BE2C (cell line): ENCODE results near the gene BABAM2.

Source experiments
- DNase-seq: peaks from one replicate; pipeline ENCODE4 v3.0.0-alpha.2; 2020
- H3K27me3 ChIP-seq: fragments of 250-450 bp; sonication (Bioruptor Pico); 2 replicates; pipeline ENCODE4 v1.5.1; 2020; ENCODE audit warnings: mild to moderate bottlenecking
- H3K36me3 ChIP-seq: fragments of 250-450 bp; sonication (Bioruptor Pico); 2 replicates; pipeline ENCODE4 v1.5.1; 2020; ENCODE audit warnings: mild to moderate bottlenecking
- H3K4me1 ChIP-seq: fragments of 250-450 bp; sonication (Bioruptor Pico); 2 replicates; pipeline ENCODE4 v1.5.1; 2020
- H3K4me3 ChIP-seq: 2 replicates; pipeline ENCODE4 v1.5.1; 2011; ENCODE audit warnings: low read depth, low read length
- H3K9me3 ChIP-seq: fragments of 250-450 bp; sonication (Bioruptor Pico); 2 replicates; pipeline ENCODE4 v1.5.1; 2020
- TF ChIP-seq, protein P1 (sequence below): IDR thresholded peaks from 2 replicates; pipeline ENCODE4 v1.5.1; 2012; ENCODE audit warnings: mild to moderate bottlenecking, low read depth, low read length

Gene BABAM2

DNA sequence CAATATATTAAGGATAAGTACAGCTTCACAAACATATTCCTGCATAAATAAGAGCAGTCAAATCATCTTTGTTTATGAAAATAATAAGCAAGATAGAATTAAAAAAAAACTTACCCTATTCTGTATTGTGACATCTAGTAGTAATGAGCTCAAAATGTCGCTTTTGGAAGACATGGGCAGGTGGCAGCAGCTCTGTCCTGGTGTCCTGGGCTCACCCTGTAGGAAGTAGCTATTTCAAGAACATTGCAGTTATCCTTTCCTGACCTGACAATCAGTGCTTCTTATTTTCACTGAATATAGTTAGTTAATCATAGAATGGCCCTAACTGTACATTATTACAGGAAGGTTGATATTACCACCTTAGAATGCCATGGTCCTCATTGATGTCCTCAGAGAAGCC, 229.1 kb downstream of the BABAM2 start:
- no peak overlapping the region for H3K4me3 ChIP-seq
- TF ChIP-seq, protein P1, sequence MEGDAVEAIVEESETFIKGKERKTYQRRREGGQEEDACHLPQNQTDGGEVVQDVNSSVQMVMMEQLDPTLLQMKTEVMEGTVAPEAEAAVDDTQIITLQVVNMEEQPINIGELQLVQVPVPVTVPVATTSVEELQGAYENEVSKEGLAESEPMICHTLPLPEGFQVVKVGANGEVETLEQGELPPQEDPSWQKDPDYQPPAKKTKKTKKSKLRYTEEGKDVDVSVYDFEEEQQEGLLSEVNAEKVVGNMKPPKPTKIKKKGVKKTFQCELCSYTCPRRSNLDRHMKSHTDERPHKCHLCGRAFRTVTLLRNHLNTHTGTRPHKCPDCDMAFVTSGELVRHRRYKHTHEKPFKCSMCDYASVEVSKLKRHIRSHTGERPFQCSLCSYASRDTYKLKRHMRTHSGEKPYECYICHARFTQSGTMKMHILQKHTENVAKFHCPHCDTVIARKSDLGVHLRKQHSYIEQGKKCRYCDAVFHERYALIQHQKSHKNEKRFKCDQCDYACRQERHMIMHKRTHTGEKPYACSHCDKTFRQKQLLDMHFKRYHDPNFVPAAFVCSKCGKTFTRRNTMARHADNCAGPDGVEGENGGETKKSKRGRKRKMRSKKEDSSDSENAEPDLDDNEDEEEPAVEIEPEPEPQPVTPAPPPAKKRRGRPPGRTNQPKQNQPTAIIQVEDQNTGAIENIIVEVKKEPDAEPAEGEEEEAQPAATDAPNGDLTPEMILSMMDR = no peak
- H3K9me3 ChIP-seq = no peaks in the 10 kb centered on the region; the same call in 1 of the 2 replicates
- DNase-seq = no peak
- H3K27me3 ChIP-seq = no peaks in the 10 kb centered on the region
- no peaks in the 10 kb centered on the region for H3K4me1 ChIP-seq
- no peaks in the 10 kb centered on the region for H3K36me3 ChIP-seq

GRCh38 chr2:28128281-28128950, 237.9 kb downstream of the BABAM2 start:
- TF ChIP-seq, protein P1 = no peak
- Histone ChIP-seq H3K9me3 (no peaks in the 10 kb centered on the region), H3K36me3 (no peaks in the 10 kb centered on the region), H3K4me1 (peaks cover 6% of the 10 kb centered on the region), H3K4me3 (no peak overlapping the region), H3K27me3 (no peaks in the 10 kb centered on the region)
- DNase-seq = no peak

DNA sequence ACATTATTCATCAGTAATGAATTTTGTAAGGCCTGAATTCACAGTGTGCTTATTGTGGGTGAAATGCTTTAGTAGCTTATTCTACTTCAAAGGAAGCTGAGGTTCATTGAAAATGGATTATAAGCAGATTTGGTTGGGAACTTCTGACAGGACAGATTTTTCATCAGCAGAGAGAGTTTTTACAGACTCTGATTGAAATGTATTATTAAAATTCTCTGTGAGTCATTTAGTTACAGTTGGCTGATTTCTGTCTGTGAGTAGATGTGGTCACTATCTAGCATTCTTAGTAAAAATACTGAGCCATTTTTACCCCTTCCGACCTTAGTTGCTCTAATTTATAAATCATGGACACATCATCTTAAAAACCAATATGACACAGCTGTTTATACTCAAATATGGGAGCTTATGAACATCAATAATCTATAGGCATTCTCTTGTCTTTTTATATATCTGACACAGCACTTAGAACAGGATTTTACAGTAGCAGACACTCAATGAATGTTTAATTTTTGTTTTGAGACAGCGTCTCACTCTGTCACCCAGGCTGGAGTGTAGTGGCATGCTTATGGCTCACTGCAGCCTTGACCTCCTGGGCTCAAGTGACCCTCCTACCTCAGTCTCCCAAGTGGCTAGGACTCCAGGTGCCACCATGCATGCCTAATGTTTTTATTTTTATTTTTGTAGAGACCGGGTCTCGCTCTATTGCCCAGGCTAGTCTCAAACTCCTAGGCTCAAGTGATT, 239.6 kb downstream of the BABAM2 start:
- H3K9me3 ChIP-seq = no peaks in the 10 kb centered on the region
- TF ChIP-seq, protein P1 = no peak
- peaks cover 6% of the 10 kb centered on the region for H3K4me1 ChIP-seq
- H3K27me3 ChIP-seq = no peaks in the 10 kb centered on the region
- DNase-seq = no peak
- no peak overlapping the region for H3K4me3 ChIP-seq
- H3K36me3 ChIP-seq = no peaks in the 10 kb centered on the region

DNA sequence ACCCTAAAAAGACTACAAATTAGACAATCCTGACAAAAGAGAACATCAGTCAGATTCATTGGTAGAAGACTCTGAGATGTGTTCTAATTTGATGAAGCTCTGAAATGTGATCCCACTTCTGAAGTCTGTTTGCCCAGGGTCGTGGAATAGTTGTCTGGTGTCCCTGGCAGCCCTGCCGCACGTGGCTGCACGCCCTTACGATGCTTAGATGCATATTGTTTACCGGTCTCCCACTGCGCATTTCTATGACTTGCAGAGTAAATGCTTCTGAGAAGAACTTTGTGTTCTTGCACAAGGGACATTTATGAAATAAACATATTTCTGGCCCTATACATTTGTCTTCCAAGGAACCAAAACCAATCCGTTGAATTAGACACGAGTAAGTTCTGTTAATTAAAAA, 243.2 kb downstream of the BABAM2 start:
- DNase-seq = no peak

GRCh38 chr2:28134262-28134812, 243.8 kb downstream of the BABAM2 start:
- Histone ChIP-seq H3K4me1 (peaks cover 6% of the 10 kb centered on the region), H3K9me3 (no peaks in the 10 kb centered on the region), H3K27me3 (no peaks in the 10 kb centered on the region), H3K36me3 (no peaks in the 10 kb centered on the region), H3K4me3 (no peak overlapping the region)
- DNase-seq = no peak
- TF ChIP-seq, protein P1 = no peak

More for the DNA sequence above, 243.2 kb downstream of the BABAM2 start:
- no peaks in the 10 kb centered on the region for H3K27me3 ChIP-seq
- H3K4me3 ChIP-seq = no peak overlapping the region
- no peaks in the 10 kb centered on the region for H3K36me3 ChIP-seq
- peaks cover 6% of the 10 kb centered on the region for H3K4me1 ChIP-seq
- H3K9me3 ChIP-seq = no peaks in the 10 kb centered on the region
- TF ChIP-seq, protein P1 = no peak

- Histone ChIP-seq H3K9me3 (no peaks in the 10 kb centered on the region), H3K36me3 (no peaks in the 10 kb centered on the region), H3K4me1 (peaks cover 6% of the 10 kb centered on the region), H3K4me3 (no peak overlapping the region), H3K27me3 (no peaks in the 10 kb centered on the region)
- DNase-seq = no peak
- TF ChIP-seq, protein P1 = no peak
Observed at GRCh38 chr2:28134857-28135256, 244.3 kb downstream of the BABAM2 start.
